HL-60/S4 (cell line): Measurements from ENCODE around the gene SLC9A7.

Experiments used
- in situ Hi-C: fragments of 300-500 bp; cut with MboI; formaldehyde crosslinking; loops from 2 replicates; pipeline ENCODE4 v1.14.3; 2022; ENCODE audit warnings: low sequenced_read_pairs

SLC9A7 gene

GRCh38 chrX:46617906-46618305, 141.0 kb downstream of the SLC9A7 start:
- in situ Hi-C loops: no loop called here

DNA sequence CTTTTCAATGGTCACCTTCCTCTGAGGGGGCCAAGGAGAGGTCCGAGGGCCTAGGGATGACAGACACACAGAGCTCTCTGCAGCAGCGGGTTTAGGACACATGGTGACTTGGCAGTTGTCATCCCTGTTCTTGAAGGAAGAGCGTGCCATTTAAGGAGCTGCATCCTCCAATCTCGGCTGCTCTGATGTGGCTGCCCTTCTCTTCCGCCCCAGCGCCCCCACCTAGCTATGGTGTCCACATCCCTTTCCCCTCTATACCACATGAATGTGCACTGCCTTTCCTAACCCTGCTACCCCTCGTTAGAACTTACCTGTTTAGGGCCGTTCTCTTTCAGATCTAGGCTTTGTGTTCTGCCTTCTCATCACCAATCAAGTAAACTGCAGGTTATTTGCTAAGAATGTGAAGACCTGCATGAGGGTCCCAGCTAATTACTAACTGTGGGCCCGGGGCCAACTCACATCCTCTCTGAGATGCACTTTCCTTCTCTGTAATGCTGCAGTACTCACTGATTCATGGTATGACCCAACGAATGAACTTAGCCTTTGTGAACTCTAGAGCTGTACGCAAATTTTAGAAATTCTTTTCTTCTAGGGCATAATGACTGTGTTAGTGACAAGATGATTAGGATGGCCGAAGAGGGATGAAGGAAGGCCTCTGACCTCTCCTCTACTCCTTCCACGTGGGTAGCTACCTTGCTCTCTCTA, 147.1 kb downstream of the SLC9A7 start:
- in situ Hi-C loops: no loop called here

DNA sequence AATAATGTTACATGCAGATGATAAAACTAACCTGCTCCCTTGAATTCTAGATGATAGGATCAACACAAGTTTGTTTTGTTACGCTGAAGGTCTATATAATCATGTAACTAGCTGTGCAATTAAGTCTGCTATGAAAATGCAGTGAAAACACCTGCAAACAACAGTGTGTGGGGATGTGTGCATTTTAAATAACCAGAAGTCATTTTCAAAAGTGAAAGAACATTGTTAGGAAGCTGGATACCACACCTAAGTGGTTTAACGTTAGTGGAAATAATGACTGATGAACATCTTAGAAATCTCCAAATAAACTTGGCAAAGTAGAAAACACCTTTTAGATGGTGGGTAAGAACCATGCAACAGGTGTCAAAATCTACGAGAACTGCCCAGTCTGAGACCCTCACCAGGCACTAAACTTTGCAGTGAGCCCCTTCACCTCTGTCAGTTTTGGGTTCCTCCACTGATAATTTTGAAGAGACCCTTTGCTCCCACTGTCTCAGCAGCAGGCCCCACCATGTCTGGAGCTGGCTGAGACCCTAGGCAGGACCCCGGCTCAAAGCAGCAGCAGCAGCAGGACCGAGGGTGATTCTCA, 148.8 kb downstream of the SLC9A7 start:
- in situ Hi-C loops: no loop called here

DNA sequence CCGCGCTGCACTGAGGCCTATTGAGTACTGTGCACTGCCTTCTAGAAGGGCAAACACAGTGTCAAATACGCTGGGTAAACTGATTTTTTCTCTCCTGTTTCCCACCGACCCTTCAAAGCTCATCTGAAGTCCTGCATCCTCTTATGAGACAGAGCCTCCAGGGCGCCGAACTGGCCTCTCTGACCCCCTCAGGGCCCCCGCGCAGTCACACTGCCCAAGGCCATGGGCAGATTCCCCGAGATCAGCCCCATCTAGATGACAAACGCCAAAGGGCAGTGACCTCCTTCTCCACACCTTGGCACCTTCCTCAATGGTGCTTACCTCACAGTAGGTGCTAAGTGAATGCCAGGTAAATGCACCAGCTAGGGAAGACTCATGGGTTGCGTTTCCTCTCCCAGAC, 151.0 kb downstream of the SLC9A7 start:
- in situ Hi-C loops: no loop called here

GRCh38 chrX:46602468-46603102, 156.3 kb downstream of the SLC9A7 start:
- in situ Hi-C loops: no loop called here

GRCh38 chrX:46601283-46601682, 157.6 kb downstream of the SLC9A7 start:
- in situ Hi-C loops: no loop called here

DNA sequence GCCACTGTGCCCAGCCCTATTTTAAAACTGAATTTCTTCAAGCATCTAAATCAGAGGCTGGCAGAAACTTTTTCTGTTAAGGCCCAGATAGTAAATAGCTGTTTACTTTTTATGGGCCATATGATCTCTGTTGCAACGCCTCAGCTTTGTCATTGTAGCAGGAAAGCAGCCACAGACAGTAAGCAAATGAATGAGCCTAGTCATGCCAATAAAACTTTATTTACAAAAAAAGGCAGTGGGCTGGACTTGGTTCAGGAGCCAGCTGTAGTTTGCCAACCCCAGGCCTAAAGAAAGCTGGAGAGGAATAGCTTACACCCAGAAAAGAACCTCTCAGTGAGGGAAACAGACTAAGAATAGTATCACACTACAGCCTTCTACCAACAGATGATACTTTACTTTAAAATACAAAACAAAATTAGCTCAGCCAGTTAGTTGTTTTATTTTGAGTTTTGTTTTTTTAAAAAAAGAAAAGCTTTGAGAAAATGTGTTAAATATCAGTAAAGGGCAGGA, 159.8 kb downstream of the SLC9A7 start:
- in situ Hi-C loops: no loop called here

DNA sequence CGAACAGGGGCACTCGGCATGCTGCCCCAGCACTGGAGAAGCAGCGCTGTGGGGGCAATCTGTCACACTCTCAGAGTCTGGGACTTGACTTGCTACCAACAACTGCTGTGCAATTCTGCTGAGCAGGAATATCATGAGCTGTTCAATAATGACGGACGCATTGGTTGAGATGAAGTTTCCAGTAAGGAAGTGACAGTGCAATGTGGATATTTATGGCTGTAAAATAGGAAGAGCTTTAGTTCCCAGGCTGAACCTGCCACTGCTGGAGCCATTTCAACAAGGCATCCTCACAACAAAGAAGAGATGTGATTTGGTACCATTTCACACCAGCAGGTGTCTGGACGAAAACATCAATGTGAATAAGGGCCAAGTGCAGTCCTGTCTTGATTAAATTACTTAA, 161.1 kb downstream of the SLC9A7 start:
- in situ Hi-C loops: no loop called here

DNA sequence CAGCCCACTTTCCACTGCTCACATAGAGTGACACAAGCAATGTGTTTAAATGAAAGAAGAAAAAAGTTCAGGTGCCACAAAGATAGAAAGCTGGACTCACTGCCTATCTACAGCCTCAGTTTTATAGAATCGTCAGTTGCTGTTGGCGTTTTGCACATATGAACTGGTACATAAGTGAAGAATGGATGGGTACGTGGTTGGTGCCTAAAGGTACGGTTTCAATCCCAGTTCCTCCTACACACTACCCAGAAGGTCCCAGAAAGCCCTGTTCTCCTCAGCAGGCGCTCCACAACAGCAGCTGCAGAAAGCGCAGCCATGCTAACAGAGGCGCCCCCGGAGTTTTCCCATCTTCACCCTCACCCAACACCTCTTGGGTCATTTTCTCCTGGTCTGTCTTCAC, 161.7 kb downstream of the SLC9A7 start:
- in situ Hi-C loops: no loop called here

DNA sequence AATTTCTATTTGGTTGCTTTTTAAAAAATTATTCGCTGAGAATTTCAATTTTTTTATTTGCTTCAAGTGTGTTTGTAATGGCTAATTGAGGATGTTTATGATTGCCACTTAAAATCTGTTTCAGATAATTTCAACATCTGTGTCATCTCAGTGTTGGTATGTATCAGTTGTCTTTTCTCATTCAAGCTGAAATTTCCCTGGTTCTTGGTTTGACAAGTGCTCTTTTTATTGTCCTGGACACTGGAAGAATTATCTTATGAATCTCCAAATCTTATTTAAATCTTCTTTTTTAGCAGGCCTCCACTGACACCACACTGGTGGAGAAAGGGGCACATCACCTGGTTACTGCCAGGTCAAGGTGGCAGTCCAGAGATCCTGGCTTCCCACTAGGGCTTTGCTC, 163.8 kb downstream of the SLC9A7 start:
- in situ Hi-C loops: no loop called here

GRCh38 chrX:46589977-46590723, 168.8 kb downstream of the SLC9A7 start:
- in situ Hi-C loops: no loop called here

DNA sequence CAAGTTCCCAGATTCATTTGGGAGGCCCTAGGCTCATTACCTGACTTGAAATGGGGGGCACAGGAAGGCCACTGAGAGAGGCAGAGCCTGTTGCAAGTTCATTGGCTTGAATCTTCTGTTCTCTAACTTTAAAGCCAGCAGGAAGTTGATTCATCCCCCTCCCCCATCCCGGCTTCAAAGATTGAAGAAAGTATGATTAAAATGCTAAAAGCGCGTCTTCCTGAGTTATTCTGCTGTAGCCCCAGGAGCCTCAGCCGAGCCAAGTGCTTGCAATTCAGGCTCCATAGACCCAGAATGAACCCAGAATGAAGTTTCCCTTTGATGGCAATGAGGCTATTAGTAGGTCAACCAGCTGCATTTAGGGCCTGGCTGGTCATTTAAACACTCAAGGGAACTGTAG, 170.7 kb downstream of the SLC9A7 start:
- in situ Hi-C loops: no loop called here

DNA sequence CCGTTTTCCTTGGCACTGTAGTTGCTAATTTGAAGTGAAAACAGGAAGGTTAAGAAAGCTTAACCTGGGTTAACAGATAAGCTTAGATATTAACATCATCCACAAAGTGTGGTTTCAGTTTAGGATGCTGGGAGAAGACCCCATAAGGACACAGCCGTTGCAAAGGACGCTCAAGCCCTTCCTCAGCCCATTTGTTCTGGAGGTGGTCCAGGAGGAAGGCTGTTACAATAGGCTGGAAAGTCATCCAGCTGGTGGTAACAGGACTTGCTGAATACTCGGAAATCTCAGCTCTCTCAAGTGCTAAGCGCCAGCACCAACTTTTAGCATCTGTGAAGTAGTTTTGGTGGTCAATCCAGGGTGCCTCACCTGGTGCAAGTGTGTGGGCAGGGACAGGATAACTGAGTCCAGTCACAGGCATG, 171.2 kb downstream of the SLC9A7 start:
- in situ Hi-C loops: no loop called here

GRCh38 chrX:46587158-46587557, 171.8 kb downstream of the SLC9A7 start:
- in situ Hi-C loops: no loop called here

GRCh38 chrX:46584736-46585135, 174.2 kb downstream of the SLC9A7 start:
- in situ Hi-C loops: no loop called here

DNA sequence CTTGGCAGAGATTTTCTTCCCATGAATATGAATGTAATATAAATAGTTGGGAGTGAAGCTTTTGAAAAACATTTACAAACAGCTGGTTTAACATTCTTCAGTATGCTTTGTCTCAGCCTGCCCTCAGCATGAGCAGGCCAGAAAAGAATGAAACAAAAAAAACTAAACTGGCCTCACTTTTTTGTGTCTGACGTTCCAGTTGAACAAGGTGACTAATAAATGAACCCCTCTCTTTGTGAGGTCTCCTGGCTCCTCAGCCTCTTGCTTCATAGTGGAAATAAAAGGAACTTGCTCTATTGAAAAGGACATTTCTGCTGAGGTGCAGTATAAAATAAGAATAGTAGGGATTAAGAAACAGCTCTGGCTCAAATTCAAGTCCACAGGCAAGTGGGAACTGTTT, 176.0 kb downstream of the SLC9A7 start:
- in situ Hi-C loops: no loop called here

DNA sequence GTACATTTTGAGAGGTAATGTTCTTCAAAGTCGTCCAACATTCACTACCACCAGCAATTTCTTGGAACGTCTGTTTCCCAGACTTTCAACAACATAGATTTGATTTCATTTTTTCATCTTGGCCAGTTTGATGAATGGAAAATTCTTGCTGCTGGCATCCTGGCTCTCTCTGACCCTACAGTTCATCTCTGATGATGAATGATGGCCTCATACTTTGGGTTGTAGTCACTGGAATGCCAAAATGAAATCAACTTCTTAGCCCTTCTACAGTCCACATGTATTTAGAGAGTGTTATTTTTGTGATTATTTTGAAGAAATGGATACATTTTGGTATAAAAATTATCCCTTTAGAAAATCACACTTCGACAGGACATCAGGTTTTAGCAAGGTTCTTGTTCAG, 176.6 kb downstream of the SLC9A7 start:
- in situ Hi-C loops: no loop called here

GRCh38 chrX:46580613-46581012, 178.3 kb downstream of the SLC9A7 start:
- in situ Hi-C loops: no loop called here

- in situ Hi-C loops: no loop called here
These were observed 179.7 kb downstream of the SLC9A7 start for GRCh38 chrX:46579250-46579649.

GRCh38 chrX:46577221-46578005, 181.5 kb downstream of the SLC9A7 start:
- in situ Hi-C loops: no loop called here

DNA sequence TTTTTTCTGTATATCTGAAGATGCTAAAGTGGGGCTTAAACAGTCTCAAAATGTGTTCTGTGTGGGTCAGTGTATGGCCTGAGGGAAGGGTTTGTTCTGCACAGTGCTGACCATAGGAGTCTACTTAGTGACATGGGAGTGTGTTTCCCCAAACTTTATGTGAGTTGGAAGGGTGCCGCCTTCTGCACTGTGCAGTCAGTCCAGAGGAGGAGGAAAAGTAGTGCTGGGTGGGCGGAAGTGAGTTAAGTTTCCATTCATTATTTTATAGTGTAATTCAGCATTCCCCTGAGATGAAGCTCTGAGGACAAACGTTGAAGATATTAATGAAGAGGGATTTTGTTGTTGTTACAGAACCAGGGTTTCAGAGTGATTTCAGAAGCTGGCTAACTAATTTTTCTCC, 182.5 kb downstream of the SLC9A7 start:
- in situ Hi-C loops: no loop called here
